Measurements from ENCODE around the gene SMARCD1.

SMARCD1 gene

GRCh38 chr12:50119387-50119786 lies 34.2 kb downstream of the SMARCD1 start:
- H3K27ac ChIP-seq (ENCODE audit: low read depth, low read length, severe bottlenecking) = no peak overlapping the region
- no CpG with 5 or more reads among the region's 2 CpGs for WGBS, 2 experiments (ENCODE audit: insufficient coverage in 2 of 2)
- H3K4me1 ChIP-seq (ENCODE audit: control insufficient read depth, insufficient read depth, low read length, poor library complexity, severe bottlenecking) = no peaks in the 10 kb centered on the region
- H3K4me3 ChIP-seq (ENCODE audit: extremely low read depth, insufficient read depth, low read length, poor library complexity, severe bottlenecking) = no peak overlapping the region
- H3K9me3 ChIP-seq (ENCODE audit: control insufficient read depth, low read length) = no peaks in the 10 kb centered on the region
- H3K36me3 ChIP-seq (ENCODE audit: control insufficient read depth, insufficient read depth, low read length) = peaks cover 47% of the 10 kb centered on the region

- H3K27ac ChIP-seq (ENCODE audit: low read depth, low read length, severe bottlenecking) = no peak overlapping the region
- H3K4me1 ChIP-seq (ENCODE audit: control insufficient read depth, insufficient read depth, low read length, poor library complexity, severe bottlenecking) = no peaks in the 10 kb centered on the region
- no peak overlapping the region for H3K4me3 ChIP-seq (ENCODE audit: extremely low read depth, insufficient read depth, low read length, poor library complexity, severe bottlenecking)
- WGBS, 2 experiments (ENCODE audit: insufficient coverage in 2 of 2) = 94 to 100% methylated on average over 2 to 3 of the region's 3 CpGs
- H3K9me3 ChIP-seq (ENCODE audit: control insufficient read depth, low read length) = no peaks in the 10 kb centered on the region
- peaks cover 51% of the 10 kb centered on the region for H3K36me3 ChIP-seq (ENCODE audit: control insufficient read depth, insufficient read depth, low read length)
Observed at GRCh38 chr12:50120521-50120920, 35.4 kb downstream of the SMARCD1 start.

GRCh38 chr12:50120953-50121352 lies 35.8 kb downstream of the SMARCD1 start:
- 84 to 92% methylated on average over 3 of the region's 3 CpGs for WGBS, 2 experiments (ENCODE audit: insufficient coverage in 2 of 2)
- Histone ChIP-seq H3K27ac (ENCODE audit: low read depth, low read length, severe bottlenecking) (no peak overlapping the region), H3K4me1 (ENCODE audit: control insufficient read depth, insufficient read depth, low read length, poor library complexity, severe bottlenecking) (no peaks in the 10 kb centered on the region), H3K9me3 (ENCODE audit: control insufficient read depth, low read length) (no peaks in the 10 kb centered on the region), H3K36me3 (ENCODE audit: control insufficient read depth, insufficient read depth, low read length) (peaks cover 48% of the 10 kb centered on the region), H3K4me3 (ENCODE audit: extremely low read depth, insufficient read depth, low read length, poor library complexity, severe bottlenecking) (no peak overlapping the region)

- H3K36me3 ChIP-seq (ENCODE audit: control insufficient read depth, insufficient read depth, low read length) = peaks cover 44% of the 10 kb centered on the region
- H3K4me1 ChIP-seq (ENCODE audit: control insufficient read depth, insufficient read depth, low read length, poor library complexity, severe bottlenecking) = no peaks in the 10 kb centered on the region
- H3K9me3 ChIP-seq (ENCODE audit: control insufficient read depth, low read length) = no peaks in the 10 kb centered on the region
- no peak overlapping the region for H3K4me3 ChIP-seq (ENCODE audit: extremely low read depth, insufficient read depth, low read length, poor library complexity, severe bottlenecking)
- WGBS, 2 experiments (ENCODE audit: insufficient coverage in 2 of 2) = 54 to 100% methylated on average over 2 to 3 of the region's 5 CpGs
- no peak overlapping the region for H3K27ac ChIP-seq (ENCODE audit: low read depth, low read length, severe bottlenecking)
Observed at GRCh38 chr12:50121641-50122040, 36.5 kb downstream of the SMARCD1 start.

- Histone ChIP-seq H3K9me3 (ENCODE audit: control insufficient read depth, low read length) (no peaks in the 10 kb centered on the region), H3K27ac (ENCODE audit: low read depth, low read length, severe bottlenecking) (no peak overlapping the region), H3K36me3 (ENCODE audit: control insufficient read depth, insufficient read depth, low read length) (peaks cover 55% of the 10 kb centered on the region), H3K4me1 (ENCODE audit: control insufficient read depth, insufficient read depth, low read length, poor library complexity, severe bottlenecking) (no peaks in the 10 kb centered on the region), H3K4me3 (ENCODE audit: extremely low read depth, insufficient read depth, low read length, poor library complexity, severe bottlenecking) (no peak overlapping the region)
- 100% methylated on average over 1 of the region's 2 CpGs; no CpG with 5 or more reads in 1 of the 2 experiments for WGBS, 2 experiments (ENCODE audit: insufficient coverage in 2 of 2)
Observed at GRCh38 chr12:50123203-50123602, 38.1 kb downstream of the SMARCD1 start.

- WGBS, 2 experiments (ENCODE audit: insufficient coverage in 2 of 2) = 100% methylated on average over 1 to 2 of the region's 2 CpGs
- H3K9me3 ChIP-seq (ENCODE audit: control insufficient read depth, low read length) = no peaks in the 10 kb centered on the region
- H3K36me3 ChIP-seq (ENCODE audit: control insufficient read depth, insufficient read depth, low read length) = peaks cover 71% of the 10 kb centered on the region
- no peaks in the 10 kb centered on the region for H3K4me1 ChIP-seq (ENCODE audit: control insufficient read depth, insufficient read depth, low read length, poor library complexity, severe bottlenecking)
- no peak overlapping the region for H3K4me3 ChIP-seq (ENCODE audit: extremely low read depth, insufficient read depth, low read length, poor library complexity, severe bottlenecking)
- no peak overlapping the region for H3K27ac ChIP-seq (ENCODE audit: low read depth, low read length, severe bottlenecking)
Observed at GRCh38 chr12:50127546-50127945, 42.4 kb downstream of the SMARCD1 start.

- H3K4me3 ChIP-seq (ENCODE audit: extremely low read depth, insufficient read depth, low read length, poor library complexity, severe bottlenecking) = no peak overlapping the region
- no peaks in the 10 kb centered on the region for H3K4me1 ChIP-seq (ENCODE audit: control insufficient read depth, insufficient read depth, low read length, poor library complexity, severe bottlenecking)
- H3K9me3 ChIP-seq (ENCODE audit: control insufficient read depth, low read length) = no peaks in the 10 kb centered on the region
- H3K27ac ChIP-seq (ENCODE audit: low read depth, low read length, severe bottlenecking) = no peak overlapping the region
- 90 to 100% methylated on average over 2 to 4 of the region's 4 CpGs for WGBS, 2 experiments (ENCODE audit: insufficient coverage in 2 of 2)
- peaks cover 77% of the 10 kb centered on the region for H3K36me3 ChIP-seq (ENCODE audit: control insufficient read depth, insufficient read depth, low read length)
Observed at GRCh38 chr12:50129290-50129689, 44.1 kb downstream of the SMARCD1 start.

GRCh38 chr12:50132505-50133135 lies 47.5 kb downstream of the SMARCD1 start:
- H3K36me3 ChIP-seq (ENCODE audit: control insufficient read depth, insufficient read depth, low read length) = peaks cover 90% of the 10 kb centered on the region

GRCh38 chr12:50142993-50143392 lies 57.9 kb downstream of the SMARCD1 start:
- 89 to 96% methylated on average over 6 of the region's 8 CpGs for WGBS, 2 experiments (ENCODE audit: insufficient coverage in 2 of 2)
- H3K9me3 ChIP-seq (ENCODE audit: control insufficient read depth, low read length) = no peaks in the 10 kb centered on the region
- H3K4me3 ChIP-seq (ENCODE audit: extremely low read depth, insufficient read depth, low read length, poor library complexity, severe bottlenecking) = no peak overlapping the region
- no peaks in the 10 kb centered on the region for H3K4me1 ChIP-seq (ENCODE audit: control insufficient read depth, insufficient read depth, low read length, poor library complexity, severe bottlenecking)
- H3K27ac ChIP-seq (ENCODE audit: low read depth, low read length, severe bottlenecking) = no peak overlapping the region
- H3K36me3 ChIP-seq (ENCODE audit: control insufficient read depth, insufficient read depth, low read length) = peaks cover 58% of the 10 kb centered on the region

More at GRCh38 chr12:50132505-50133135, 47.5 kb downstream of the SMARCD1 start:
- 86 to 95% methylated on average over 2 of the region's 2 CpGs for WGBS, 2 experiments (ENCODE audit: insufficient coverage in 2 of 2)
- H3K27ac ChIP-seq (ENCODE audit: low read depth, low read length, severe bottlenecking) = no peak overlapping the region
- no peaks in the 10 kb centered on the region for H3K9me3 ChIP-seq (ENCODE audit: control insufficient read depth, low read length)
- peaks cover 4% of the 10 kb centered on the region for H3K4me1 ChIP-seq (ENCODE audit: control insufficient read depth, insufficient read depth, low read length, poor library complexity, severe bottlenecking)
- no peak overlapping the region for H3K4me3 ChIP-seq (ENCODE audit: extremely low read depth, insufficient read depth, low read length, poor library complexity, severe bottlenecking)

- H3K36me3 ChIP-seq (ENCODE audit: control insufficient read depth, insufficient read depth, low read length) = peaks cover 46% of the 10 kb centered on the region
- H3K4me1 ChIP-seq (ENCODE audit: control insufficient read depth, insufficient read depth, low read length, poor library complexity, severe bottlenecking) = no peaks in the 10 kb centered on the region
- WGBS, 2 experiments (ENCODE audit: insufficient coverage in 2 of 2) = no CpG with 5 or more reads among the region's 2 CpGs
- no peaks in the 10 kb centered on the region for H3K9me3 ChIP-seq (ENCODE audit: control insufficient read depth, low read length)
- H3K4me3 ChIP-seq (ENCODE audit: extremely low read depth, insufficient read depth, low read length, poor library complexity, severe bottlenecking) = no peak overlapping the region
- no peak overlapping the region for H3K27ac ChIP-seq (ENCODE audit: low read depth, low read length, severe bottlenecking)
Observed at GRCh38 chr12:50145439-50145838, 60.3 kb downstream of the SMARCD1 start.

GRCh38 chr12:50147281-50147680 lies 62.1 kb downstream of the SMARCD1 start:
- H3K4me1 ChIP-seq (ENCODE audit: control insufficient read depth, insufficient read depth, low read length, poor library complexity, severe bottlenecking) = no peaks in the 10 kb centered on the region
- WGBS, 2 experiments (ENCODE audit: insufficient coverage in 2 of 2) = 60 to 81% methylated on average over 1 to 2 of the region's 4 CpGs

More at GRCh38 chr12:50147281-50147680, 62.1 kb downstream of the SMARCD1 start:
- peaks cover 28% of the 10 kb centered on the region for H3K36me3 ChIP-seq (ENCODE audit: control insufficient read depth, insufficient read depth, low read length)
- no peak overlapping the region for H3K4me3 ChIP-seq (ENCODE audit: extremely low read depth, insufficient read depth, low read length, poor library complexity, severe bottlenecking)
- H3K27ac ChIP-seq (ENCODE audit: low read depth, low read length, severe bottlenecking) = no peak overlapping the region
- H3K9me3 ChIP-seq (ENCODE audit: control insufficient read depth, low read length) = no peaks in the 10 kb centered on the region
